GM10266 (cell line): Measurements from ENCODE around the gene TNFRSF11A.

ENCODE experiments used
- DNase-seq: peaks from one replicate; pipeline ENCODE4 v3.0.0; 2012; ENCODE audit errors: extremely low spot score
- CTCF ChIP-seq: IDR thresholded peaks from 2 replicates; pipeline ENCODE4 v1.5.1; 2012; ENCODE audit warnings: mild to moderate bottlenecking, low read depth; ENCODE audit not compliant: control insufficient read depth, insufficient read depth; ENCODE audit errors: missing control alignments

Gene TNFRSF11A

GRCh38 chr18:62389761-62390481 lies 64.8 kb downstream of the TNFRSF11A start:
- TF ChIP-seq CTCF: no peak
- no peak for DNase-seq

- DNase-seq: no peak
- no peak for TF ChIP-seq CTCF
Observed at GRCh38 chr18:62394006-62394763, 69.1 kb downstream of the TNFRSF11A start.

GRCh38 chr18:62396381-62396780 lies 71.3 kb downstream of the TNFRSF11A start:
- DNase-seq: no peak
- no peak for TF ChIP-seq CTCF

- no peak for TF ChIP-seq CTCF
- no peak for DNase-seq
Observed at GRCh38 chr18:62396967-62397366, 71.9 kb downstream of the TNFRSF11A start.

- no peak for DNase-seq
- TF ChIP-seq CTCF: no peak
Observed at GRCh38 chr18:62398291-62398690, 73.2 kb downstream of the TNFRSF11A start.

GRCh38 chr18:62399276-62399675 lies 74.2 kb downstream of the TNFRSF11A start:
- TF ChIP-seq CTCF: no peak
- DNase-seq: no peak

GRCh38 chr18:62399781-62400308 lies 74.7 kb downstream of the TNFRSF11A start:
- peak; percentile 22 for TF ChIP-seq CTCF

More at GRCh38 chr18:62399781-62400308, 74.7 kb downstream of the TNFRSF11A start:
- no peak for DNase-seq
